LNCaP clone FGC (cell line): ENCODE results near the gene TRA2B.

Source experiments
- DNase-seq: peaks from one replicate; pipeline ENCODE4 v3.0.0-alpha.2; 2011; ENCODE audit warnings: low read depth
- H3K4me3 ChIP-seq: 2 replicates; pipeline ENCODE4 v1.5.1; 2011; ENCODE audit warnings: mild to moderate bottlenecking, low read depth, low read length, control low read depth
- TF ChIP-seq, protein P1 (sequence below): IDR thresholded peaks from 2 replicates; pipeline ENCODE4 v1.5.1; 2012; ENCODE audit warnings: mild to moderate bottlenecking; ENCODE audit not compliant: control insufficient read depth, insufficient read depth; ENCODE audit errors: extremely low read depth

TRA2B gene

DNA sequence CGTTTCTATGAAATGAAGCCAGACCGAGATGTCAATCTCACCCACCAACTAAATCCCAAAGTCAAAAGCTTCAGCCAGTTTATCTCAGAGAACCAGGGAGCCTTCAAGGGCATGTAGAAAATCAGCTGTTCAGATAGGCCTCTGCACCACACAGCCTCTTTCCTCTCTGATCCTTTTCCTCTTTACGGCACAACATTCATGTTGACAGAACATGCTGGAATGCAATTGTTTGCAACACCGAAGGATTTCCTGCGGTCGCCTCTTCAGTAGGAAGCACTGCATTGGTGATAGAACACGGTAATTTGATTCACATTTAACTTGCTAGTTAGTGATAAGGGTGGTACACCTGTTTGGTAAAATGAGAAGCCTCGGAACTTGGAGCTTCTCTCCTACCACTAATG, 41.9 kb upstream of the TRA2B start:
- TF ChIP-seq, protein P1, sequence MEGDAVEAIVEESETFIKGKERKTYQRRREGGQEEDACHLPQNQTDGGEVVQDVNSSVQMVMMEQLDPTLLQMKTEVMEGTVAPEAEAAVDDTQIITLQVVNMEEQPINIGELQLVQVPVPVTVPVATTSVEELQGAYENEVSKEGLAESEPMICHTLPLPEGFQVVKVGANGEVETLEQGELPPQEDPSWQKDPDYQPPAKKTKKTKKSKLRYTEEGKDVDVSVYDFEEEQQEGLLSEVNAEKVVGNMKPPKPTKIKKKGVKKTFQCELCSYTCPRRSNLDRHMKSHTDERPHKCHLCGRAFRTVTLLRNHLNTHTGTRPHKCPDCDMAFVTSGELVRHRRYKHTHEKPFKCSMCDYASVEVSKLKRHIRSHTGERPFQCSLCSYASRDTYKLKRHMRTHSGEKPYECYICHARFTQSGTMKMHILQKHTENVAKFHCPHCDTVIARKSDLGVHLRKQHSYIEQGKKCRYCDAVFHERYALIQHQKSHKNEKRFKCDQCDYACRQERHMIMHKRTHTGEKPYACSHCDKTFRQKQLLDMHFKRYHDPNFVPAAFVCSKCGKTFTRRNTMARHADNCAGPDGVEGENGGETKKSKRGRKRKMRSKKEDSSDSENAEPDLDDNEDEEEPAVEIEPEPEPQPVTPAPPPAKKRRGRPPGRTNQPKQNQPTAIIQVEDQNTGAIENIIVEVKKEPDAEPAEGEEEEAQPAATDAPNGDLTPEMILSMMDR: no peak
- no peak overlapping the region for H3K4me3 ChIP-seq
- DNase-seq: no peak

DNA sequence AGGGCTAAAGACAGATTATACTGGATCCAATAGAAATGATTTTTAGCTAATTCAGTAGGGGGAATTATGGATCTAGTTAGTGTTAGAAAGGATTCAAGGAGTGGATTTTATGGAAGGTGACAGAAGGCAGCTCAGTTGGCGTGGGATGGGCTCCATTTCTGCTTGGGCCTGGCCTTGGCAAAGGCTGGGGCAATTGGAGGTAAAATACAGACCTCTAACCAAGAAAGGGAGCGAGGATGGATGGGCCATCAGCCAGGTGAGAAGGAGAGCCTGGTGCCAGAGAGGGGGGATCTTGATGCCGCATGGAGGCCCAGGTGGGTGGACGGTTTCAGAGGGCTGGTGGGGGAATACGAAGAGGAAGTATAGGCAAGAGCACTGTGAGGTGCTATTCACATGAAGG, 40.7 kb upstream of the TRA2B start:
- H3K4me3 ChIP-seq: no peak overlapping the region
- TF ChIP-seq, protein P1: no peak
- no peak for DNase-seq

DNA sequence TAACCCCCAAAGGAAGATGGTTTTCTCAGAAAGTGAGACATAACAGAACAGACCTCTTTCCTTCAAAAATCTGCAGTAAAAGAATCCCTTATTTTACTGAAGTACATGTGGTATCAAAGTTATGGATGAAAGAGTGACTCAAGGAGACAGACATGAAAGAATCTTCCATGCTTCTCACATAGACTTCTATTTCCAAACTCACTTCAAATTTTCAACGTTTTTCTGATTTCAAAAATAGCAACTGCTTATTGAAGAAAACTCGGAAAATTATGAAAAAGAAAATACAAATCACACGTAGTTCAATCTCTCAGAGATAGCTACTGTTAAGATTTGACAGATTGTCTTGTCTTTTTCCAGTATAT, 39.8 kb upstream of the TRA2B start:
- no peak overlapping the region for H3K4me3 ChIP-seq
- no peak for DNase-seq
- TF ChIP-seq, protein P1: no peak

DNA sequence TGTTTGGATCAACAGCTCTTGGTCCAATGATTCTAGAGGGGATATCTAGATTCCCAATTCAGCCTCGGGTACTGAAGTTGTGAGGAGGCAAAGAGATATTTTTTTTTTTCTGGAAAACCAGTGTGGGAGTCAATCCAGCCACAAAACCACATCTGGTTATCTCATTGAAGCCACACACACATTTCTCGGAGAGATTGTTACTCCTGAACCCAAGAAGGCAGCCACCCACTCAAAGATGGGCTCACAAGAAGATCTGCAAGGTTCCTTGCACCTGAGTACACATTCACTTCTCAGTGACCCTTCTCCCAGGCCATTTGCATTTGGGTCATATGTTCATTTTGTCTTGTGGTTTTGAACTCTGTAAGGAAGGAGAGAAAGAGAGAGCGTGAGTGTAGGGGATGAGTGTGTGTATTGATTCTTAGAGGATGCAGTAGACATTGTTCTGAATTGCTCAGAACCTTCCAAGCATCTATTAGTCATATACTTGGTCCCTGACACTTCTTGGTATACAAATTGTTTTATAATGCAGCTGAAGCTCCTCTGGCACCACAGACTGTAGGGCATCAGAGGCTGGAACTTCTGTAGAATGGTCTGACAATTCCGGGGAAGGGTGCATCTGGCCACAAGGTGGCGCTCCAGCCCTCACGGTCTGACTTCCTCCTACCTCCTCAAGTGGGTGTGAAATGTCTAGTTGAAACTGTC, 39.3 kb upstream of the TRA2B start:
- peak; percentile 23 for DNase-seq
- no peak overlapping the region for H3K4me3 ChIP-seq
- TF ChIP-seq, protein P1: peak; percentile 98

DNA sequence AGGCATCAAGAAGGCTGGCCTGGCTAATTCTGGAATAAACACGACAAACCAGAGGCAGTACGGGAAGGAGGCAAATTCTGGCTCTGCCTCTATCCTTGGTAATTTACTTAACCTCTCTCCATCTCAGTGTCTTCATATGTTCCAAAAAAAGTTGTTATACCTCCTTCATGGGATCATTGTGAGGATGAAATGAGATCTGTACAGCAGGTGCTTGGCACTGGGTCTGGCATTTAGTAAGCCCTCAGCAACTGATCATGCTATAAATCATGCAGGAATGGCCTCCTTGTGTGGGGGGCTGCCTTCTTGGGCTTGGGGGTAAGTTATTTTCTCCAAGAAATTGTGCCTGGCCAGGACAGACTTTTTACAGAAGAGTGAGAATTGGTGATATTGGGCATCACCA, 38.3 kb upstream of the TRA2B start:
- H3K4me3 ChIP-seq: no peak overlapping the region
- no peak for DNase-seq
- TF ChIP-seq, protein P1: no peak

DNA sequence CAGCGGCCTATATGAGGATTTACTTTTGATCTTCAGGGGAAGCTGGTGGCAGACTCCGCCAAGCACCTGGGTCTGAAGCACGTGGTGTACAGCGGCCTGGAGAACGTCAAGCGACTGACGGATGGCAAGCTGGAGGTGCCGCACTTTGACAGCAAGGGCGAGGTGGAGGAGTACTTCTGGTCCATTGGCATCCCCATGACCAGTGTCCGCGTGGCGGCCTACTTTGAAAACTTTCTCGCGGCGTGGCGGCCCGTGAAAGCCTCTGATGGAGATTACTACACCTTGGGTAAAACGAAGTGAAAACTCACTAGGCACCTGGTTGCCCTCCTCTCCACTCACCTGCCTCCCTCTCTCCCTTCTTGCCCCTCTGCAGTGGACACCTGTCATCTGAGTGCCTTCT, 33.8 kb upstream of the TRA2B start:
- no peak overlapping the region for H3K4me3 ChIP-seq
- TF ChIP-seq, protein P1: no peak
- no peak for DNase-seq

DNA sequence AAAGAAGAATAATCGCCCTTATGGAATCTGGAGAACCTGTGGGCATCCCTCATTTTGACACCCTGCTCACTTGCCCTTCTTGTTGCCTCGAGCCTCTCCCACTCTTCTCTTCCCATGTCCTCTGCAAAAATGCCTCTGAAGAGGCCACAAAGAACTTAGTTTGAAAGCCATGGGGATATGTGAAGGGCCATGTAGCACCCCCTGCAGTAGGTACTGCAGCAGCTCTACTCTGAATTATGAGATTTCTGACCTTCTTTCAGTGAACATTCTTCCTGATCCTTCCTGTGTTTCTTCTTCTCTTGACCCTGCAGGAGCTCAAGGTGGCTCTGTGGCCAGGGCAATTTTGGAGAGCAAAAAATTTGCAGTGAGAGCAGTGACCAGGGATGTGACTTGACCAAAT, 30.4 kb upstream of the TRA2B start:
- H3K4me3 ChIP-seq: no peak overlapping the region
- TF ChIP-seq, protein P1: no peak
- DNase-seq: no peak
